ENCODE results near the gene PLCH2.

GRCh38 chr1:2525572-2525919, 49.5 kb downstream of the PLCH2 start:
- TF ChIP-seq CTCF (conservative IDR thresholded peaks at IDR 0.05; ENCODE audit: low read depth, low read length), result no peak
- no peak for TF ChIP-seq EZH2 (IDR thresholded peaks at IDR 0.05; ENCODE audit: borderline replicate concordance, low read depth, low read length, poor library complexity, severe bottlenecking)

Measured in A673 (cell line).